ENCODE results near the gene WRAP73. TPM values are rescaled to one million over a fixed set of nuclear protein-coding genes. Genes with fewer than 3 reads are reported as not detected.

WRAP73 gene
- total RNA-seq, 2 experiments from 2014 or later: 22.3 to 22.7 TPM

GRCh38 chr1:3678361-3679097 is 28.6 kb upstream of the WRAP73 start:
- H3K27me3 ChIP-seq (ENCODE audit: control insufficient read depth in 1 of 2, insufficient read depth in 2 of 2, low read length in 2 of 2): no peaks in the 10 kb centered on the region
- H3K4me1 ChIP-seq (ENCODE audit: insufficient read depth, low read length): peaks cover 34% of the 10 kb centered on the region
- Mint-ChIP-seq H3K36me3 (ENCODE audit: low read depth) (no peaks in the 10 kb centered on the region), H3K27me3 (peaks cover 10% of the 10 kb centered on the region), H3K4me1 (ENCODE audit: low read depth) (peaks cover 26% of the 10 kb centered on the region), H3K4me3 (no peak overlapping the region), H3K9me3 (no peaks in the 10 kb centered on the region), H3K27ac (no peak overlapping the region)
- ChIA-PET CTCF (no interaction called here), POLR2A (no interaction called here)
- TF ChIP-seq CTCF (IDR thresholded peaks at IDR 0.05): no peak
- peaks cover 0 to 8% of the 10 kb centered on the region in 2 experiments for H3K9me3 ChIP-seq (ENCODE audit: control insufficient read depth in 1 of 2, insufficient read depth in 1 of 2, low read length in 2 of 2)
- DNase-seq (no peak), ATAC-seq (ENCODE audit: poor library complexity) (no peak)
- H3K4me3 ChIP-seq (ENCODE audit: low read length): no peak overlapping the region
- H3K36me3 ChIP-seq (ENCODE audit: insufficient read depth, low read length): no peaks in the 10 kb centered on the region
- H3K27ac ChIP-seq (ENCODE audit: low read depth in 1 of 2, low read length in 2 of 2): no peak overlapping the region
- intact Hi-C loops (cut with DNase I, micrococcal nuclease): no loop called here

- no peak for TF ChIP-seq CTCF (IDR thresholded peaks at IDR 0.05)
- intact Hi-C loops (cut with DNase I, micrococcal nuclease): no loop called here
- no peaks in the 10 kb centered on the region for H3K27me3 ChIP-seq (ENCODE audit: control insufficient read depth in 1 of 2, insufficient read depth in 2 of 2, low read length in 2 of 2)
- peaks cover 26% of the 10 kb centered on the region for H3K4me1 Mint-ChIP-seq (ENCODE audit: low read depth)
- CTCF ChIA-PET: no interaction called here
- peaks cover 4% of the 10 kb centered on the region for H3K27me3 Mint-ChIP-seq
- H3K36me3 ChIP-seq (ENCODE audit: insufficient read depth, low read length): no peaks in the 10 kb centered on the region
- H3K4me3 Mint-ChIP-seq: no peak overlapping the region
- no peak overlapping the region for H3K27ac Mint-ChIP-seq
- no peak overlapping the region for H3K27ac ChIP-seq (ENCODE audit: low read depth in 1 of 2, low read length in 2 of 2)
- ATAC-seq (ENCODE audit: poor library complexity) (no peak), DNase-seq (no peak)
- no peak overlapping the region for H3K4me3 ChIP-seq (ENCODE audit: low read length)
- POLR2A ChIA-PET: no interaction called here
- H3K4me1 ChIP-seq (ENCODE audit: insufficient read depth, low read length): peaks cover 36% of the 10 kb centered on the region
- H3K9me3 Mint-ChIP-seq: no peaks in the 10 kb centered on the region
- no peaks in the 10 kb centered on the region for H3K36me3 Mint-ChIP-seq (ENCODE audit: low read depth)
- peaks cover 0 to 8% of the 10 kb centered on the region in 2 experiments for H3K9me3 ChIP-seq (ENCODE audit: control insufficient read depth in 1 of 2, insufficient read depth in 1 of 2, low read length in 2 of 2)
Measured at GRCh38 chr1:3677484-3677883, 27.6 kb upstream of the WRAP73 start.

GRCh38 chr1:3676581-3677470 is 26.9 kb upstream of the WRAP73 start:
- Mint-ChIP-seq H3K27ac (no peak overlapping the region), H3K4me3 (no peak overlapping the region), H3K36me3 (ENCODE audit: low read depth) (no peaks in the 10 kb centered on the region), H3K27me3 (peaks cover 4% of the 10 kb centered on the region), H3K9me3 (no peaks in the 10 kb centered on the region), H3K4me1 (ENCODE audit: low read depth) (peaks cover 26% of the 10 kb centered on the region)
- ATAC-seq (ENCODE audit: poor library complexity) (no peak), DNase-seq (peak in 1 of 14 experiments; percentile 29)
- intact Hi-C loops (cut with DNase I, micrococcal nuclease): no loop called here
- POLR2A ChIA-PET: no interaction called here
- Histone ChIP-seq H3K36me3 (ENCODE audit: insufficient read depth, low read length) (no peaks in the 10 kb centered on the region), H3K27me3 (ENCODE audit: control insufficient read depth in 1 of 2, insufficient read depth in 2 of 2, low read length in 2 of 2) (no peaks in the 10 kb centered on the region), H3K27ac (ENCODE audit: low read depth in 1 of 2, low read length in 2 of 2) (no peak overlapping the region), H3K4me3 (ENCODE audit: low read length) (no peak overlapping the region), H3K4me1 (ENCODE audit: insufficient read depth, low read length) (peaks cover 36% of the 10 kb centered on the region), H3K9me3 (ENCODE audit: control insufficient read depth in 1 of 2, insufficient read depth in 1 of 2, low read length in 2 of 2) (peaks cover 0 to 8% of the 10 kb centered on the region in 2 experiments)
- no peak for TF ChIP-seq CTCF (IDR thresholded peaks at IDR 0.05)
- CTCF ChIA-PET: no interaction called here
